ENCODE results near the gene ITPKA.

Gene ITPKA

GRCh38 chr15:41511899-41512369, 18.3 kb downstream of the ITPKA start:
- no peak for DNase-seq

- no peak for DNase-seq
These were observed 18.9 kb downstream of the ITPKA start for GRCh38 chr15:41512512-41512939.

DNA sequence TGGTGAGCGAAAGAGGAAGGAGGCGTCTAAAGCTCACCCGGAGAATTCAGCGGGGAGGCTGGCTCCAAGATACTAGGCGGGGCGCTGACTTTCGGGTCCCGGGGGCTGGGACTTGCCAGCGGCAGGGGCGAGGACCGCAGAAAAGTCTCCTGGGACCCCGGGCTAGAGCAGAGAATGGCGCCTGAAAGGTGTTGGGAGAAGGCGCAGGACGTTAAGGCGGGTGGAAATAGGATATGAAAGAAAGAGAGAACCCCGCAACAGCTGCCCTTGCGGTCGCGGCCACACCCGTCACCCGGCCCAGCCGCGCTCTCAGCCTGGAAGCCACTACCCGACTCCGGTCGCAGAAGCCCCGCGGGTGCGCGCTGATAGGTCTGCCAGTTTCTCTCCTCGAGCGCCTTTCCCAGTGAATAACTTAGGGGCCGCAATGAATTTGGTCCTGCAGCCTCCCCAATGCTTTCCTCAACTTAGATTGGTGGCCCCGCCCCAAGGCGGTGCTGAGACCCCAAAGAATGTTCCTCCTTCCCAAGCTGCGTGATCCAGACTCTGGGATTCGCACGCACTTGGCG, 19.3 kb downstream of the ITPKA start:
- DNase-seq, result no peak

GRCh38 chr15:41513506-41514227, 20.0 kb downstream of the ITPKA start, which contains the start of gene LTK:
TSS of gene LTK (minus strand) at chr15:41513827. CDS start at chr15:41513709, 118 bp downstream.
- DNase-seq, result no peak

GRCh38 chr15:41517895-41518449, 24.3 kb downstream of the ITPKA start:
- no peak for DNase-seq

- DNase-seq, result no peak
These were observed 27.0 kb downstream of the ITPKA start for GRCh38 chr15:41520636-41521035.

DNA sequence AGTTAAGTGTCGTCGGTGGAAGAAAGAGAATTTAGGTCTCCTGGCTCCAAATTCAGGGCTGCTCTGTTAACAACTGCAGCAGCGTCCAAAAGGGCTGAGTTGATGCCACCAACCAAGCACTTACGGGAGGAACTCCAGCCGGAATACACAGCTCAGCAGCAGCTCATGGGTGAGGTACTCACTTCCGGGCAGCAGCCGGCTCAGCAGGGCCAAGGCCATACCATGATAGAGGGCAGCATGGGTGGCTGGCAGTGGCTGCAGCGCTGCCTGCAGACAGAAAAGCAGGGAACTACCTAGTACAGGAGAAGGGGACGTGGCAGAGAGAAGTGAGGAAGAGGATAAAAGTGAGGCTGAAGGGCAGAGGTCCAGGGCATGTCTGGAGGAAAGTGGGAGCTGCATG, 27.9 kb downstream of the ITPKA start:
- DNase-seq, result no peak

GRCh38 chr15:41523097-41523496, 29.4 kb downstream of the ITPKA start:
- DNase-seq, result no peak

DNA sequence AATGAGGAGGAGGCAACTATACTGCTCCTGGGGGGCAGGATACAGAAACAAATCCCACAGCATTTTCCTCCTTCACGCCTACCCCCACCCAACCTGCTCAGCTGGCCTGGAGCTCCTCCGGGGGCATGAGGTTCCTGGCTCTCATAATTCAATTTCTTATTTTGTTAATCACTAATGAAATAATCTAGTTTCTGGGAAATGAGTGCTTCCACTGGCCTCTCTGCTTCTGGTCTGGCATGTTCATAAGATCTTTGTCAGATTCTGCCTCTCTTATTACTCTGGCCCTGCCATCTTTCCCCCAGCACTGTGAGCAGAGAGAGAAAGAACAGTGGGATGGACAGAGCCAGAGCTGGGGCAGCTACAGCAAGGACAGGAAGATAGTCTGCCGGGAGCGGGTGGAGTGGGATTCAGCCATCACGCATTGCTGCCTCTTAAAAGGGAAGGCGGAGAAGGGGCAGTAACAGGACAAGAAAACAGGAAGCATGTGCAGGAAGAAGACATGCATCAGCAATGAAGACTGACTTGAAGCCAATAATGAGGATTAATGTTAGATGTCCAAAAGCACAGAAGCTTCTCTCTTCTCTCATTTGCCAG, 36.8 kb downstream of the ITPKA start:
- DNase-seq, result no peak

- no peak for DNase-seq
These were observed 41.9 kb downstream of the ITPKA start for GRCh38 chr15:41535544-41535943.

DNA sequence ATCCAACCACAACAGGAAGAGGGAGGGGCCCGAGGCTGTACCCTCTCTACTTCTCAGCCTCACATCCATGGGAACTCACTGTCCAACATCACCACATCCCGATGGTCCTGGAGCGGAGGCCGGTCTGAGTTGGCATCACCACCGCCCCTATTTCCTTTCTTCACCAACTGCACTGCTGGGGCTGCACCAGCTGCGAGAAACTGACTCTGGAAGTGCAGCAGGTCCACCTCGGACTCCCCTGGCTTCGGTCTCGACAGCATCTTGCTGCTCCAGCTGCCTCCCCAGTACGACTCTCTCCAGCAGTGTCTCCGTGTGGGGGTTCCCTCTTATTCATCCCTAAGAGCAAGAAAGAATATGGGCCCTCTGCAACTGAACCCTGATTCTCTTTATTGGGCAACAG, 43.2 kb downstream of the ITPKA start:
- DNase-seq, result no peak

- no peak for DNase-seq
These were observed 49.8 kb downstream of the ITPKA start for GRCh38 chr15:41543521-41543870.

DNA sequence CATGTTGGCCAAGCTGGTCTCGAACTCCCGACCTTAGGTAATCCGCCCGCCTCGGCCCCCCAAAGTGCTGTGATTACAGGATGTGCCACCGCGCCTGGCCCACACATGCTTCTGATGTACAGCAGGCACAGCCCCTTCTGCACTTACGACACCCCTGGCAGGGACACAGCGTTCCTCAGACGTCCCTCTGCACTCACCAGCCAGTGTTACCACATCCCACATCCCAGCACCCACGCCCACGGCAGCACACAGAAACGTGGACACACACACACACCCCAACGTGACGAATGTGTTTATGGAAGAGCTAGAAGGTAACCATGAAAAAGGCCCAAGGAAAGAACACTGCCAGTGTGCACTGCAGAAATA, 51.0 kb downstream of the ITPKA start:
- no peak for DNase-seq

GRCh38 chr15:41545218-41545617, 51.5 kb downstream of the ITPKA start:
- no peak for DNase-seq

DNA sequence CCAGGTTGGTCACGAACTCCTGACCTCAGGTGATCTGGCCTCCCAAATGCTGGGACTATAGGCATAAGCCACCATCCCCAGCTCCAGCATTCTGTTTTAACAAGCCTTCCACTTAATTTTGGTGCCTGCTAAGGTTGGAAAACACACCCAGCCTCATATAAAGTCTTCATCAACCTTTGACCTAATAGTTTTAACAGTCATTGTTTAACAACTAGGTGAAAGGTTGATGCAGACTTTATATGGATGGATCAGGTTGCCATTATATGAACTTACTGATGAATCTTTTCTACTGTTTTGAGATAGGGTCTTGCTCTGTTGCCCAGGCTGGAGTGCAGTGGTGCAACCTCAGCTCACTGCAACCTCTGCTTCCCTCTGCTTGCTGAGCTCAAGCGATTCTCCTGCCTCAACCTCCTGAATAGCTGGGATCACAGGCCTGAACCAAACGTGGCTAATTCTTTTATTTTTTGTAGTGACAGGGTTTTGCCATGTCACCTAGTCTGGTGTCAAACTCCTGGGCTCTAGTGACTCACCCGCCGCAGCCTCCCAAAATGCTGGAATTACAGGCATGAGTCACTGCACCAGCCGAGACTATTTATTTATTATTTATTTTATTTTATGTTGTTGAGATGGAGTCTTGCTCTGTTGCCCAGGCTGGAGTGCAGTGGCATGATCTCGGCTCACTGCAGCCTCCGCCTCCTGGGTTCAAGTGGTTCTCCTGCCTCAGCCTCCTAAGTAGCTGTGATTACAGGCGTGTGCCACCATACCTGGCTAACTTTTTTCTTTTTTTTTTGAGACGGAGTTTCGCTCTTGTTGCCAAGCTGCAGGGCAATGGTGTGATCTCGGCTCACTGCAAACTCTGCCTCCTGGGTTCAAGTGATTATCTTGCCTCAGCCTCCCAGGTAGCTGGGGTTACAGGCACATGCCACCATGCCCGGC, 53.4 kb downstream of the ITPKA start:
- no peak for DNase-seq

- no peak for DNase-seq
These were observed 56.5 kb downstream of the ITPKA start for GRCh38 chr15:41550066-41550775.

Measured in hippocampal formation (tissue), 2 donors.